H1 (cell line): ENCODE measurements around the gene PPARA. TPM values are rescaled to one million over a fixed set of nuclear protein-coding genes. Genes with fewer than 3 reads are reported as not detected.

ENCODE experiments used
- CTCF ChIA-PET: fragments of 300-600 bp; sonication (Branson Sonifier 250); formaldehyde crosslinking; loops from one replicate; lab custom pipeline; 2021; ENCODE audit not compliant: partially characterized antibody; lab: Charles Lee
- POLR2A ChIA-PET: fragments of 300-600 bp; sonication (Branson Sonifier 250); formaldehyde crosslinking; loops from one replicate; lab custom pipeline; 2021; ENCODE audit warnings: inconsistent platforms; ENCODE audit not compliant: partially characterized antibody; lab: Charles Lee
- DNase-seq, 2 experiments: peaks; one replicate each; pipeline versions ENCODE4 v3.0.0 to v3.0.0-alpha.2; 2010 to 2022; ENCODE audit warnings: low spot score in 2 of 2, low read depth in 1 of 2, mixed read lengths in 1 of 2
- FAIRE-seq: peaks from 2 replicates; lab custom pipeline; 2011; peaks lifted over from hg19 to GRCh38; lab: Jason Lieb, UNC
- H2AFZ ChIP-seq: 2 replicates; pipeline ENCODE4 v1.8.1; 2012; ENCODE audit warnings: low read length, inconsistent platforms
- H2AK5ac ChIP-seq: 2 replicates; pipeline ENCODE4 v1.6.1; 2013; ENCODE audit warnings: low read depth, low read length
- H2BK120ac ChIP-seq: replicated peaks from 2 replicates; pipeline ENCODE3; 2013; ENCODE audit warnings: low read depth, low read length, inconsistent platforms
- H2BK12ac ChIP-seq: 2 replicates; pipeline ENCODE4 v1.6.1; 2013; ENCODE audit warnings: low read depth, low read length
- H2BK15ac ChIP-seq: 2 replicates; pipeline ENCODE4 v1.6.1; 2013; ENCODE audit warnings: low read length
- H2BK20ac ChIP-seq: 2 replicates; pipeline ENCODE4 v1.6.1; 2013; ENCODE audit warnings: low read length
- H2BK5ac ChIP-seq: 2 replicates; pipeline ENCODE4 v1.6.1; 2013; ENCODE audit warnings: low read depth, low read length
- H3K14ac ChIP-seq: 2 replicates; pipeline ENCODE4 v1.6.1; 2013; ENCODE audit warnings: inconsistent platforms; ENCODE audit not compliant: insufficient read length
- H3K18ac ChIP-seq: 2 replicates; pipeline ENCODE4 v1.6.1; 2013; ENCODE audit warnings: low read length; ENCODE audit errors: extremely low read depth
- H3K23ac ChIP-seq: 2 replicates; pipeline ENCODE4 v1.6.1; 2013; ENCODE audit warnings: inconsistent platforms; ENCODE audit not compliant: insufficient read length
- H3K23me2 ChIP-seq: 2 replicates; pipeline ENCODE4 v1.6.1; 2013; ENCODE audit warnings: low read depth, low read length
- H3K27ac ChIP-seq: 2 replicates; pipeline ENCODE4 v1.6.1; 2011; ENCODE audit warnings: low read depth, low read length, inconsistent platforms
- H3K27me3 ChIP-seq, 4 experiments: replicated peaks in 1 of 4; 1 replicate in 1 of 4; 2 replicates in 3 of 4; pipeline versions ENCODE4 v1.6.1 to v1.8.1; 2011 to 2013; ENCODE audit warnings: low read length in 3 of 4, mild to moderate bottlenecking in 3 of 4, inconsistent platforms in 2 of 4, mixed read lengths in 2 of 4, moderate library complexity in 1 of 4; ENCODE audit not compliant: control insufficient read depth in 3 of 4, insufficient read depth in 3 of 4; ENCODE audit errors: extremely low read depth in 1 of 4
- H3K36me3 ChIP-seq, 4 experiments: 2 replicates each; pipeline versions ENCODE4 v1.6.1 to v1.8.1; 2011 to 2013; ENCODE audit warnings: mild to moderate bottlenecking in 4 of 4, low read length in 3 of 4, moderate library complexity in 2 of 4, control low read depth in 1 of 4, inconsistent platforms in 1 of 4; ENCODE audit not compliant: insufficient read depth in 4 of 4, control insufficient read depth in 2 of 4
- H3K4ac ChIP-seq: replicated peaks from 2 replicates; pipeline ENCODE3; 2013; ENCODE audit warnings: low read length, low read depth, mixed read lengths, inconsistent platforms; ENCODE audit not compliant: insufficient read length
- H3K4me1 ChIP-seq, 4 experiments: replicated peaks in 1 of 4; 1 replicate in 1 of 4; 2 replicates in 3 of 4; pipeline versions ENCODE4 v1.6.1 to v1.8.1; 2011 to 2013; ENCODE audit warnings: low read length in 3 of 4, inconsistent platforms in 2 of 4, mixed read lengths in 1 of 4; ENCODE audit not compliant: insufficient read depth in 4 of 4, control insufficient read depth in 3 of 4
- H3K4me2 ChIP-seq, 2 experiments: 2 replicates each; pipeline versions ENCODE4 v1.6.1 to v1.8.1; 2011 to 2013; ENCODE audit warnings: low read depth in 2 of 2, low read length in 2 of 2, control low read depth in 1 of 2, inconsistent platforms in 1 of 2, mild to moderate bottlenecking in 1 of 2; ENCODE audit not compliant: insufficient read depth in 1 of 2
- H3K4me3 ChIP-seq, 4 experiments: fragments of 200-600, 300-600 bp in 1 of 4; sonication (generic), shearing (Covaris generic), sonication (Bioruptor Twin) in 1 of 4; 2 replicates each; pipeline versions ENCODE4 v1.5.1 to v1.8.1; 2011 to 2016; ENCODE audit warnings: low read length in 4 of 4, low read depth in 3 of 4, control low read depth in 2 of 4, inconsistent platforms in 2 of 4, mild to moderate bottlenecking in 2 of 4, mixed read lengths in 1 of 4, moderate library complexity in 1 of 4; ENCODE audit not compliant: insufficient read depth in 2 of 4; ENCODE audit errors: extremely low read depth in 1 of 4
- H3K56ac ChIP-seq: replicated peaks from 2 replicates; pipeline ENCODE3; 2013; ENCODE audit warnings: low read depth, mild to moderate bottlenecking, mixed read lengths, low read length, inconsistent platforms; ENCODE audit not compliant: insufficient read length
- H3K79me1 ChIP-seq: 2 replicates; pipeline ENCODE4 v1.6.1; 2013; ENCODE audit warnings: low read depth, low read length, control low read depth
- H3K79me2 ChIP-seq, 2 experiments: 2 replicates each; pipeline versions ENCODE4 v1.6.1 to v1.8.1; 2012 to 2013; ENCODE audit warnings: low read length in 2 of 2, mild to moderate bottlenecking in 2 of 2, inconsistent platforms in 1 of 2; ENCODE audit not compliant: insufficient read depth in 2 of 2, control insufficient read depth in 1 of 2
- H3K9ac ChIP-seq, 4 experiments: replicated peaks in 1 of 4; 1 replicate in 1 of 4; 2 replicates in 3 of 4; pipeline versions ENCODE4 v1.6.1 to v1.8.1; 2011 to 2013; ENCODE audit warnings: low read depth in 3 of 4, low read length in 3 of 4, control low read depth in 2 of 4, mild to moderate bottlenecking in 2 of 4, moderate library complexity in 2 of 4, inconsistent platforms in 1 of 4; ENCODE audit errors: extremely low read depth in 1 of 4
- H3K9me3 ChIP-seq, 2 experiments: 2 replicates each; pipeline versions ENCODE4 v1.6.1 to v1.8.1; 2012 to 2013; ENCODE audit warnings: mild to moderate bottlenecking in 2 of 2, moderate library complexity in 2 of 2, control low read depth in 1 of 2, inconsistent platforms in 1 of 2, low read depth in 1 of 2, low read length in 1 of 2, mixed read lengths in 1 of 2; ENCODE audit not compliant: insufficient read depth in 2 of 2
- H4K20me1 ChIP-seq, 2 experiments: replicated peaks in 1 of 2; 2 replicates each; pipeline versions ENCODE3 to v1.8.1; 2011 to 2013; ENCODE audit warnings: inconsistent platforms in 2 of 2, low read length in 2 of 2, mild to moderate bottlenecking in 1 of 2; ENCODE audit not compliant: insufficient read depth in 2 of 2, control insufficient read depth in 1 of 2
- H4K5ac ChIP-seq: 2 replicates; pipeline ENCODE4 v1.6.1; 2013; ENCODE audit warnings: low read length, low read depth, mixed read lengths, inconsistent platforms; ENCODE audit not compliant: insufficient read length
- H4K8ac ChIP-seq: 2 replicates; pipeline ENCODE4 v1.8.0; 2013; ENCODE audit warnings: mild to moderate bottlenecking, moderate library complexity, low read length, inconsistent platforms; ENCODE audit not compliant: insufficient read depth; ENCODE audit errors: extremely low read depth
- H4K91ac ChIP-seq: replicated peaks from 2 replicates; pipeline ENCODE3; 2013; ENCODE audit warnings: low read length, mixed read lengths, inconsistent platforms; ENCODE audit not compliant: insufficient read length
- BACH1 ChIP-seq: IDR thresholded peaks from 2 replicates; pipeline ENCODE4 v1.6.1; 2012; ENCODE audit warnings: low read length, improper control_type of control experiment
- HDAC2 ChIP-seq, 2 experiments: fragments of 300-600 bp in 1 of 2; sonication (generic) in 1 of 2; IDR thresholded peaks; 2 replicates each; pipeline ENCODE4 v1.6.1; 2011 to 2012; ENCODE audit warnings: low read depth in 2 of 2, low read length in 2 of 2, mild to moderate bottlenecking in 2 of 2, moderate library complexity in 2 of 2, borderline replicate concordance in 1 of 2, inconsistent platforms in 1 of 2
- JUND ChIP-seq: IDR thresholded peaks from 2 replicates; pipeline ENCODE4 v1.6.1; 2011; ENCODE audit warnings: mild to moderate bottlenecking, improper control_type of control experiment, low read length
- RFX5 ChIP-seq: IDR thresholded peaks from 2 replicates; pipeline ENCODE4 v1.6.1; 2011; ENCODE audit warnings: low read depth, low read length, improper control_type of control experiment, borderline replicate concordance
- SIRT6 ChIP-seq: IDR thresholded peaks from one replicate; pipeline ENCODE4 v1.7.1; 2012; ENCODE audit warnings: low read length, inconsistent platforms
- SP2 ChIP-seq: IDR thresholded peaks from 2 replicates; pipeline ENCODE4 v1.6.1; 2012; ENCODE audit warnings: mild to moderate bottlenecking, low read length, inconsistent platforms
- YY1 ChIP-seq: IDR thresholded peaks from 2 replicates; pipeline ENCODE4 v1.6.1; 2011; ENCODE audit warnings: low read depth, mild to moderate bottlenecking, low read length
- WGBS, 2 experiments: shearing (Covaris generic) in 1 of 2; methylation state at CpG; one replicate each; pipeline versions ENCODE4 v1.1.6 to v1.1.7; 2013 to 2015; ENCODE audit warnings: low lambda C conversion rate in 2 of 2, mixed read lengths in 2 of 2, inconsistent platforms in 1 of 2, low coverage in 1 of 2, missing lambda C conversion rate in 1 of 2; ENCODE audit not compliant: insufficient replicate concordance in 2 of 2, insufficient coverage in 1 of 2, insufficient read length in 1 of 2; ENCODE audit errors: extremely low coverage in 1 of 2, missing lambda C conversion rate in 1 of 2; 5-methylcytosine and 5-hydroxymethylcytosine counted together
- polyA plus RNA-seq, 7 experiments: library from polyadenylated mRNA; depleted of rRNA in 3 of 7; stranded (reverse) in 5 of 7; unstranded in 2 of 7; fragments of >200 nt in 5 of 7; fragments of 200-250 nt in 2 of 7; gene quantifications; 1 replicate in 5 of 7; 2 replicates in 1 of 7; 4 replicates in 1 of 7; pipeline versions ENCODE4 v1.2.1 to v1.2.3, GENCODE V29; 2011 to 2013; ENCODE audit warnings: missing spikeins in 2 of 7, mixed read lengths in 2 of 7
- total RNA-seq: library from RNA; stranded (reverse); fragmentation: NEBNext Ultra II Directional; extraction: Animal tissue kit (Norgen Biotek cat#: 25700); gene quantifications from 2 replicates; pipeline ENCODE4 v1.2.1, GENCODE V29; 2021
- TF ChIP-seq, protein P1 (sequence below), 3 experiments: IDR thresholded peaks; 1 replicate in 2 of 3; 2 replicates in 1 of 3; pipeline versions ENCODE4 v1.5.1 to v1.6.1; 2011; ENCODE audit warnings: low read length in 3 of 3, mild to moderate bottlenecking in 3 of 3, inconsistent platforms in 2 of 3, low read depth in 1 of 3, moderate library complexity in 1 of 3; ENCODE audit not compliant: insufficient read depth in 1 of 3; ENCODE audit errors: control extremely low read depth in 1 of 3

PPARA gene
- total and polyA plus RNA-seq, 2 of the 8 experiments (the other 6 are each of a cell fraction or from before 2014, with no cell fraction given): 3.1 to 8.2 TPM

DNA sequence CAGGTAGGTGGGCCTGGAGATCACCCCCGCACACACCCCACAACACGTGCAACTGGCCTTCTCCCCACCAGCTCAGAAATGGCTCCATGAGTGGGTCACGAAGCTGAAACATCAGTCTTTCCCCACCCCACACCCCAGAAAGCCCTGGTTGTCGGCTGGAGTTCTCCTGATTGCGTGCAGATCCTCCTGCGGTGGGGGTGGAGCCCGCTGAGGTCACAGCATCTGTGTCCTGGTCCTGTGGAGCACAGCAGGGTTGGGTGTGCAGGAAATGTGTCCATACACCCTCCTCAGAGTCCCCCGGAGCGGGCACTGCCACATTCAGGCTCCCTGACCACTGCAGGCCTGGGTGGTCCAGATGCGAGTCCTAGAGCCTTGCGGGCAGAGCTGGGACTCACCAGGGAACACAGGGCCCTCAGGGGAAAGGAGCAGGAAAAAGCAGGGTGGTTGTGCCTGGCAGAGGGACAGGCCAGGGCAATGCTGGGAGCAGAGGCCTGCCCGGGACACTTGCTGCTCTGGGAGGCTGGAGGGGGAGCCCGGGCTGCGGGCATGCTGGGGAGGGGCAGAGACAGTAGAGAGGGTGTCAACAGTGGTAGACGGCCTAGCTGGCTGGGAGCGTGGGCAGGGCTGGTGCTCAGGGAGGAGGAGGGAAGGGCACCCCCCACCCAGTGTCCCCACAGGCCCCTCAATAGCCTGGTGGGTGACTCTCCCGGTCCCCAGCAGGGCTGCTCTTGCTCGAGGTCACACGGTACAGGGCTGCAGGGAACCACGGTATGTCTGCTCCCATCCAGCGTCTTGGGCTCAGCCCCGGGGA lies 42.4 kb upstream of the PPARA start:
- Histone ChIP-seq H3K23me2 (no peaks in the 10 kb centered on the region), H2BK12ac (no peak overlapping the region), H3K9me3 (no peaks in the 10 kb centered on the region), H3K56ac (no peak overlapping the region), H2BK15ac (no peak overlapping the region), H3K36me3 (no peaks in the 10 kb centered on the region), H3K4ac (peak overlapping the region; percentile 78), H2AFZ (no peak overlapping the region), H4K5ac (no peak overlapping the region), H4K8ac (no peak overlapping the region), H2BK20ac (no peak overlapping the region), H3K4me1 (peaks cover 0 to 16% (median 10%) of the 10 kb centered on the region in 4 experiments; a peak in 6 of 7 replicates), H3K79me2 (no peaks in the 10 kb centered on the region), H3K23ac (no peak overlapping the region), H3K4me3 (no peak overlapping the region), H4K91ac (no peak overlapping the region), H4K20me1 (peaks cover 0 to 1% of the 10 kb centered on the region in 2 experiments), H3K4me2 (no peak overlapping the region), H2AK5ac (no peak overlapping the region), H3K14ac (no peak overlapping the region), H2BK120ac (no peak overlapping the region), H3K18ac (no peak overlapping the region; the same call in 1 of the 2 replicates), H3K9ac (no peak overlapping the region), H3K79me1 (no peaks in the 10 kb centered on the region), H3K27ac (no peak overlapping the region), H2BK5ac (no peak overlapping the region; the same call in 1 of the 2 replicates), H3K27me3 (no peaks in the 10 kb centered on the region)
- ChIA-PET POLR2A (no interaction called here), CTCF (interaction anchor here (0.7 kb wide), 1 partner anchor 114 kb away, joined by 3 read pairs; no protein-coding TSS in a partner anchor)
- FAIRE-seq (no peak), DNase-seq (no peak)
- TF ChIP-seq HDAC2 (IDR thresholded peaks at IDR 0.05; ENCODE audit: borderline replicate concordance in 1 of 2, low read depth in 2 of 2, low read length in 2 of 2) (no peak), SP2 (no peak), SIRT6 (no peak), JUND (no peak), YY1 (no peak), RFX5 (no peak), BACH1 (no peak)
- TF ChIP-seq, protein P1, sequence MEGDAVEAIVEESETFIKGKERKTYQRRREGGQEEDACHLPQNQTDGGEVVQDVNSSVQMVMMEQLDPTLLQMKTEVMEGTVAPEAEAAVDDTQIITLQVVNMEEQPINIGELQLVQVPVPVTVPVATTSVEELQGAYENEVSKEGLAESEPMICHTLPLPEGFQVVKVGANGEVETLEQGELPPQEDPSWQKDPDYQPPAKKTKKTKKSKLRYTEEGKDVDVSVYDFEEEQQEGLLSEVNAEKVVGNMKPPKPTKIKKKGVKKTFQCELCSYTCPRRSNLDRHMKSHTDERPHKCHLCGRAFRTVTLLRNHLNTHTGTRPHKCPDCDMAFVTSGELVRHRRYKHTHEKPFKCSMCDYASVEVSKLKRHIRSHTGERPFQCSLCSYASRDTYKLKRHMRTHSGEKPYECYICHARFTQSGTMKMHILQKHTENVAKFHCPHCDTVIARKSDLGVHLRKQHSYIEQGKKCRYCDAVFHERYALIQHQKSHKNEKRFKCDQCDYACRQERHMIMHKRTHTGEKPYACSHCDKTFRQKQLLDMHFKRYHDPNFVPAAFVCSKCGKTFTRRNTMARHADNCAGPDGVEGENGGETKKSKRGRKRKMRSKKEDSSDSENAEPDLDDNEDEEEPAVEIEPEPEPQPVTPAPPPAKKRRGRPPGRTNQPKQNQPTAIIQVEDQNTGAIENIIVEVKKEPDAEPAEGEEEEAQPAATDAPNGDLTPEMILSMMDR (IDR thresholded peaks at IDR 0.05; ENCODE audit: control extremely low read depth in 1 of 3, insufficient read depth in 1 of 3, low read depth in 1 of 3, low read length in 3 of 3): no peak
- 89% methylated on average over 21 of the region's 22 CpGs; no CpG with 5 or more reads in 1 of the 2 experiments for WGBS, 2 experiments
